Gastrocnemius medialis (tissue), 4 donors: ENCODE data around the gene ILKAP. TPM values are rescaled to one million over a fixed set of nuclear protein-coding genes. Genes with fewer than 3 reads are reported as not detected.
A peak's percentile ranks its signal among the peaks of the same experiment; 100 is the strongest.

Experiments used
- ATAC-seq, 2 donors: fragments of 150-250 bp; one replicate each; pipeline ENCODE4 v1.9.1; 2016
- DNase-seq, 2 donors: peaks; one replicate each; pipeline ENCODE4 v3.0.0-alpha.2; 2019
- H3K27ac ChIP-seq, 4 donors: fragments of 200-600 bp; sonication (generic); 1 replicate in 1 of 4; 2 replicates in 3 of 4; pipeline ENCODE4 v1.5.1; 2016 to 2018; ENCODE audit warnings: mild to moderate bottlenecking in 2 of 4, moderate library complexity in 1 of 4
- H3K27me3 ChIP-seq, 3 donors: fragments of 200-600 bp; sonication (generic) in 2 of 3; 1 replicate in 1 of 3; 2 replicates in 2 of 3; pipeline versions ENCODE4 v1.5.1 to v1.6.0; 2016 to 2019; ENCODE audit warnings: mild to moderate bottlenecking in 1 of 3, moderate library complexity in 1 of 3
- H3K36me3 ChIP-seq, 2 donors: fragments of 200-600 bp; sonication (generic) in 1 of 2; one replicate each; pipeline ENCODE4 v1.5.1; 2017 to 2018
- H3K4me1 ChIP-seq, 2 donors: fragments of 200-600 bp; sonication (generic) in 1 of 2; one replicate each; pipeline ENCODE4 v1.5.1; 2016 to 2017; ENCODE audit warnings: mild to moderate bottlenecking in 2 of 2
- H3K4me3 ChIP-seq, 4 donors: fragments of 200-600 bp; sonication (generic) in 3 of 4; 1 replicate in 1 of 4; 2 replicates in 3 of 4; pipeline ENCODE4 v1.5.1; 2016 to 2019; ENCODE audit warnings: mild to moderate bottlenecking in 2 of 4
- H3K9me3 ChIP-seq, 3 donors: fragments of 200-600 bp; sonication (generic) in 2 of 3; 1 replicate in 1 of 3; 2 replicates in 2 of 3; pipeline ENCODE4 v1.5.1; 2016 to 2019
- CTCF ChIP-seq, 5 experiments: fragments of 450-650 bp in 3 of 5; fragments of 200-600 bp in 2 of 5; sonication (generic) in 2 of 5; IDR thresholded peaks in 4 of 5; conservative IDR thresholded peaks in 1 of 5; 1 replicate in 4 of 5; 2 replicates in 1 of 5; pipeline ENCODE4 v1.5.1; 2016 to 2019; ENCODE audit warnings: antibody characterized with exemption in 5 of 5, mild to moderate bottlenecking in 3 of 5, moderate library complexity in 3 of 5
- POLR2A ChIP-seq, 2 donors: fragments of 450-650 bp; IDR thresholded peaks; one replicate each; pipeline ENCODE4 v1.6.1; 2017; ENCODE audit warnings: antibody characterized with exemption in 2 of 2, mild to moderate bottlenecking in 2 of 2, moderate library complexity in 2 of 2
- in situ Hi-C, 4 donors: fragments of 200-750 bp; cut with MboI; loops; one replicate each; pipeline versions ENCODE4 v1.15.0 to v1.8.0; 2017; ENCODE audit warnings: low sequenced_read_pairs in 4 of 4
- intact Hi-C: fragments of 100-400 bp; cut with DNase I; formaldehyde crosslinking; loops from one replicate; pipeline ENCODE4 v1.15.1; 2023; ENCODE audit warnings: low total_unique reads
- total RNA-seq, 4 donors: library from RNA; depleted of rRNA; stranded (reverse); fragments of >200 nt; gene quantifications; one replicate each; pipeline versions ENCODE4 v1.1.0 to v1.2.3, GENCODE V29; 2016

The ILKAP gene
- total RNA-seq, 4 donors from 2014 or later, result 16.6 to 30.1 (median 23.3) TPM

- TF ChIP-seq POLR2A (IDR thresholded peaks at IDR 0.05) (peak; percentile 99 to 100), CTCF (IDR thresholded peaks at IDR 0.05 in 4 of 5, conservative IDR thresholded peaks at IDR 0.05 in 1 of 5) (peak in 1 of 5 experiments; percentile 26)
- in situ Hi-C loops, result no loop called here
- ATAC-seq (peak; percentile 74 to 84), DNase-seq (peak; percentile 76 to 85)
- H3K9me3 ChIP-seq, result no peaks in the 10 kb centered on the region
- H3K36me3 ChIP-seq, result peaks cover 0 to 2% of the 10 kb centered on the region in 2 donors
- no peaks in the 10 kb centered on the region for H3K27me3 ChIP-seq
- intact Hi-C loops, result no loop called here
- H3K27ac ChIP-seq, result peak within 1 kb of the TSS; percentile 69 to 78 (median 74)
- peak within 1 kb of the TSS; percentile 56 to 79 (median 62) for H3K4me3 ChIP-seq
- peaks cover 34 to 36% of the 10 kb centered on the region in 2 donors for H3K4me1 ChIP-seq
These were observed 36.6 kb upstream of the ILKAP start, which contains the start of gene HES6 for GRCh38 chr2:238239863-238240756. HES6 (minus strand) TSS chr2:238240038; CDS start chr2:238239905, 133 bp downstream.

- Histone ChIP-seq H3K27ac (peak overlapping the region; percentile 61 to 70 (median 67)), H3K36me3 (no peaks in the 10 kb centered on the region), H3K4me1 (peaks cover 34 to 36% of the 10 kb centered on the region in 2 donors), H3K27me3 (no peaks in the 10 kb centered on the region), H3K9me3 (no peaks in the 10 kb centered on the region), H3K4me3 (peak overlapping the region; percentile 56 to 79 (median 62))
- in situ Hi-C loops, result no loop called here
- intact Hi-C loops, result no loop called here
- DNase-seq, result no peak
- TF ChIP-seq CTCF (IDR thresholded peaks at IDR 0.05 in 4 of 5, conservative IDR thresholded peaks at IDR 0.05 in 1 of 5), result no peak
- no peak for TF ChIP-seq POLR2A (IDR thresholded peaks at IDR 0.05)
- ATAC-seq, result peak in 1 of 2 donors; percentile 3
These were observed 36.0 kb upstream of the ILKAP start for GRCh38 chr2:238239543-238239862.

- Histone ChIP-seq H3K9me3 (no peaks in the 10 kb centered on the region), H3K36me3 (no peaks in the 10 kb centered on the region), H3K4me3 (peak overlapping the region in 3 of 4 donors; percentile 37 to 60 (median 56)), H3K27me3 (no peaks in the 10 kb centered on the region), H3K4me1 (peaks cover 34 to 36% of the 10 kb centered on the region in 2 donors), H3K27ac (no peak overlapping the region)
- DNase-seq (no peak), ATAC-seq (no peak)
- TF ChIP-seq CTCF (IDR thresholded peaks at IDR 0.05 in 4 of 5, conservative IDR thresholded peaks at IDR 0.05 in 1 of 5) (no peak), POLR2A (IDR thresholded peaks at IDR 0.05) (no peak)
- in situ Hi-C loops (no loop called here), intact Hi-C loops (no loop called here)
These were observed 35.5 kb upstream of the ILKAP start for GRCh38 chr2:238238766-238239542.

- DNase-seq, result no peak
- no peak for TF ChIP-seq POLR2A (IDR thresholded peaks at IDR 0.05)
- TF ChIP-seq CTCF (IDR thresholded peaks at IDR 0.05 in 4 of 5, conservative IDR thresholded peaks at IDR 0.05 in 1 of 5), result no peak
- intact Hi-C loops (no loop called here), in situ Hi-C loops (no loop called here)
- H3K36me3 ChIP-seq, result no peaks in the 10 kb centered on the region
- H3K27ac ChIP-seq, result no peak overlapping the region
- H3K4me1 ChIP-seq, result peaks cover 28 to 33% of the 10 kb centered on the region in 2 donors
- no peaks in the 10 kb centered on the region for H3K9me3 ChIP-seq
- no peak overlapping the region for H3K4me3 ChIP-seq
- no peaks in the 10 kb centered on the region for H3K27me3 ChIP-seq
- no peak for ATAC-seq
These were observed 34.8 kb upstream of the ILKAP start for GRCh38 chr2:238238311-238238765.
